ENCODE results near the gene FGF4. TPM values are rescaled to one million over a fixed set of nuclear protein-coding genes. Genes with fewer than 3 reads are reported as not detected.
"Not testable (repeated sequence)": the region's sequence is repeated elsewhere in the genome, so short reads cannot be mapped to it uniquely, and the experiment has no call there.

FGF4 gene
- total RNA-seq, 2 donors from 2014 or later = 0.27 to 3.5 TPM

DNA sequence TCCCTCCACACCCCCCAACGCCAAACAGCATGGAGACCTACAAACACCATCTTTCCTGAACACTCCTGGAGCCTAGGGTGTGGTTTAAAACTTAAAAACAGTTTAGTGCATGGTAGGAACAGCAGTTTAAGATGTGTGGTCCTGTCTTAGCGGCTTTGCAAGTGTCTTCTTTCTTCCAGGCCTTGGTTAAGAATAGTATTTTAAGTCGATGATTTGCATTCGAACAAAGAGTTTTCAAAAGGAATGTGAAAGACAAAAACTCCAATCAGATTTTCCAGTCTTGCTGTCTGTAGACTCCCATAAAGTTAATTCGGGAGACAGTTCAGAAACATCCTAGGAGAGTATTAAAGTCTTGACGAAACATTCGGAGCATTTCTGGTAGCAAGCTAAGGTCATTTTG, 3.7 kb downstream of the FGF4 start:
- WGBS, 2 experiments (ENCODE audit: insufficient coverage in 1 of 2, insufficient read length in 1 of 2) = 43% methylated on average over 6 of the region's 7 CpGs
- Histone ChIP-seq H3K9me3 (ENCODE audit: control insufficient read depth, low read length) (no peaks in the 10 kb centered on the region), H3K4me3 (ENCODE audit: low read length) (no peak overlapping the region), H3K27ac (ENCODE audit: low read depth, low read length) (no peak overlapping the region), H3K36me3 (ENCODE audit: control insufficient read depth, insufficient read depth, low read length) (no peaks in the 10 kb centered on the region), H3K27me3 (ENCODE audit: control insufficient read depth, insufficient read depth, low read length, poor library complexity, severe bottlenecking) (peaks cover 55% of the 10 kb centered on the region), H3K9ac (ENCODE audit: extremely low read depth, low read length, poor library complexity, severe bottlenecking) (no peak overlapping the region), H3K4me1 (ENCODE audit: control insufficient read depth, insufficient read depth, low read length) (no peaks in the 10 kb centered on the region)
- no peaks in the 10 kb centered on the region for H3K36me3 Mint-ChIP-seq (ENCODE audit: low read depth)
- TF ChIP-seq, protein P1, sequence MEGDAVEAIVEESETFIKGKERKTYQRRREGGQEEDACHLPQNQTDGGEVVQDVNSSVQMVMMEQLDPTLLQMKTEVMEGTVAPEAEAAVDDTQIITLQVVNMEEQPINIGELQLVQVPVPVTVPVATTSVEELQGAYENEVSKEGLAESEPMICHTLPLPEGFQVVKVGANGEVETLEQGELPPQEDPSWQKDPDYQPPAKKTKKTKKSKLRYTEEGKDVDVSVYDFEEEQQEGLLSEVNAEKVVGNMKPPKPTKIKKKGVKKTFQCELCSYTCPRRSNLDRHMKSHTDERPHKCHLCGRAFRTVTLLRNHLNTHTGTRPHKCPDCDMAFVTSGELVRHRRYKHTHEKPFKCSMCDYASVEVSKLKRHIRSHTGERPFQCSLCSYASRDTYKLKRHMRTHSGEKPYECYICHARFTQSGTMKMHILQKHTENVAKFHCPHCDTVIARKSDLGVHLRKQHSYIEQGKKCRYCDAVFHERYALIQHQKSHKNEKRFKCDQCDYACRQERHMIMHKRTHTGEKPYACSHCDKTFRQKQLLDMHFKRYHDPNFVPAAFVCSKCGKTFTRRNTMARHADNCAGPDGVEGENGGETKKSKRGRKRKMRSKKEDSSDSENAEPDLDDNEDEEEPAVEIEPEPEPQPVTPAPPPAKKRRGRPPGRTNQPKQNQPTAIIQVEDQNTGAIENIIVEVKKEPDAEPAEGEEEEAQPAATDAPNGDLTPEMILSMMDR (conservative IDR thresholded peaks at IDR 0.05) = no peak
- peaks cover 15% of the 10 kb centered on the region for H3K27me3 Mint-ChIP-seq (ENCODE audit: insufficient read depth)
- DNase-seq = peak; percentile 22
- H3K4me3 Mint-ChIP-seq = no peak overlapping the region
- H3K27ac Mint-ChIP-seq = no peak overlapping the region
- peaks cover 22% of the 10 kb centered on the region for H3K4me1 Mint-ChIP-seq
- H3K9me3 Mint-ChIP-seq = peaks cover 3% of the 10 kb centered on the region

DNA sequence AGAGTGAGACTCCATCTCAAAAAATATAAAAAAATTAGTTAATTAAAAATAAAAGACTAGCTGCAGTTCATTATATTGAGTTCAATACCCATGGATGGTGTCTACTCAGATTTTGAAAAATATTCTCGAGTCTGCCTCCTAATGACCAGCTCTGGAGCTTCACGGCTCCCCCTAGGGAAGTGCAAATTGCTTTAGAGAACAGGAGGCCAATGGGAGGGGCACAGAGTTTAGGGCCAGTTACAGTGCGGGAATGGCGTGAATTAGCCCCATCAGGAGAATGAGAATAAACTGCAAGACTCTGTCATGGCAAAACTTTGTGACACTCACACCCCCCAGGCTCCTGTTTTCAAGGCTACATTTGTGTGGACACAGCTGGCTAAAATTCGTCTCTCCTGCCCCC, 4.6 kb downstream of the FGF4 start:
- Histone ChIP-seq H3K9me3 (ENCODE audit: control insufficient read depth, low read length) (no peaks in the 10 kb centered on the region), H3K4me3 (ENCODE audit: low read length) (no peak overlapping the region), H3K9ac (ENCODE audit: extremely low read depth, low read length, poor library complexity, severe bottlenecking) (no peak overlapping the region), H3K4me1 (ENCODE audit: control insufficient read depth, insufficient read depth, low read length) (no peaks in the 10 kb centered on the region), H3K36me3 (ENCODE audit: control insufficient read depth, insufficient read depth, low read length) (no peaks in the 10 kb centered on the region), H3K27ac (ENCODE audit: low read depth, low read length) (no peak overlapping the region), H3K27me3 (ENCODE audit: control insufficient read depth, insufficient read depth, low read length, poor library complexity, severe bottlenecking) (peaks cover 46% of the 10 kb centered on the region)
- Mint-ChIP-seq H3K4me3 (no peak overlapping the region), H3K9me3 (peaks cover 3% of the 10 kb centered on the region), H3K4me1 (peaks cover 22% of the 10 kb centered on the region), H3K27me3 (ENCODE audit: insufficient read depth) (peaks cover 11% of the 10 kb centered on the region), H3K36me3 (ENCODE audit: low read depth) (no peaks in the 10 kb centered on the region), H3K27ac (no peak overlapping the region)
- DNase-seq = peak; percentile 79
- 26 to 41% methylated on average over 3 to 5 of the region's 5 CpGs for WGBS, 2 experiments (ENCODE audit: insufficient coverage in 1 of 2, insufficient read length in 1 of 2)
- TF ChIP-seq, protein P1 (conservative IDR thresholded peaks at IDR 0.05) = peak; percentile 59

DNA sequence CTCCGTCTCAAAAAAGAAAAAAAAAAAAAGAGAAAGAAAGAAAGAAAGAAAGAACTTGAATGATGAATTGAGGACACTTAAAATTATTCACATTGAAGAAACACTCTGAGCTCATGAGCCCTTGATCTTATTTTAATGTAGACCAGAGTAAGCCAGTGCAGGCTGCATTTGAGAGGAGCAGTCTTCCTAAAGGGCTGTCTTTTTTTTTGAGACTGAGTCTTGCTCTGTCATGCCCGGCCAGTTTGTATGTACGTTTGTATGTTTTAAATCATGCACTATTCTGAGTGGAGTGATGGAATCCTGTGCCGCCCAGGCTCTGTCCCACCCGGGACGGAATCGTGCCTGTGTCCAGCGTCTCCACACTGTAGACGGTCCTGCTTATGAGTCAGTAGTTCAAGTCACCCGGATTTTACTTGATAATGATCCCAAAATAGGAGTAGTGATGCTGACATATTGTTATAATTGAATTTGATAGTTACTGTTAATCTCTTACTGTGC, 9.6 kb downstream of the FGF4 start:
- H3K4me1 ChIP-seq (ENCODE audit: control insufficient read depth, insufficient read depth, low read length) = no peaks in the 10 kb centered on the region
- no peaks in the 10 kb centered on the region for H3K36me3 ChIP-seq (ENCODE audit: control insufficient read depth, insufficient read depth, low read length)
- H3K9ac ChIP-seq (ENCODE audit: extremely low read depth, low read length, poor library complexity, severe bottlenecking) = no peak overlapping the region
- no peaks in the 10 kb centered on the region for H3K27me3 ChIP-seq (ENCODE audit: control insufficient read depth, insufficient read depth, low read length, poor library complexity, severe bottlenecking)
- H3K27ac ChIP-seq (ENCODE audit: low read depth, low read length) = no peak overlapping the region
- H3K4me3 ChIP-seq (ENCODE audit: low read length) = no peak overlapping the region
- peaks cover 3% of the 10 kb centered on the region for H3K9me3 Mint-ChIP-seq
- TF ChIP-seq, protein P1 (conservative IDR thresholded peaks at IDR 0.05) = no peak
- H3K4me3 Mint-ChIP-seq = no peak overlapping the region
- peaks cover 2% of the 10 kb centered on the region for H3K27me3 Mint-ChIP-seq (ENCODE audit: insufficient read depth)
- no peak overlapping the region for H3K27ac Mint-ChIP-seq
- no peaks in the 10 kb centered on the region for H3K9me3 ChIP-seq (ENCODE audit: control insufficient read depth, low read length)
- DNase-seq = no peak
- WGBS, 2 experiments (ENCODE audit: insufficient coverage in 1 of 2, insufficient read length in 1 of 2) = 82 to 84% methylated on average over 9 of the region's 10 CpGs
- H3K4me1 Mint-ChIP-seq = peaks cover 2% of the 10 kb centered on the region
- H3K36me3 Mint-ChIP-seq (ENCODE audit: low read depth) = no peaks in the 10 kb centered on the region

DNA sequence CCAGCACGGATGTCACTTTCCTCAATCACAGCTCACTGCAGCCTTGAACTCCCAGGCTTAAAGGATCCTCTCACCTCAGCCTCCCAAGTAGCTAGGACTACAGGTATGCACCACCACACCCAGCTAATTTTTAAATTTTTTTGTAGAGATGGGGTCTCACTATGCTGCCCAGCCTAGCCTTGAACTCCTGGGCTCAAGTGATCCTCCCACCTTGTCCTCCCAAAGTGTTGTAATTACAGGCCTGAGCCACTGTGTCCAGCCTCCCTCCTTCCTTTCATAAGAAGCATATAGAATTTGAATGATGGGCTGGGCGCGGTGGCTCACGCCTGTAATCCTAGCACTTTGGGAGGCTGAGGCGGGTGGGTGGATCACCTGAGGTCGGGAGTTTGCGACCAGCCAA, 10.2 kb downstream of the FGF4 start:
- not testable (repeated sequence) for H3K27me3 Mint-ChIP-seq (ENCODE audit: insufficient read depth); H3K36me3 Mint-ChIP-seq (ENCODE audit: low read depth); H3K36me3 ChIP-seq (ENCODE audit: control insufficient read depth, insufficient read depth, low read length); H3K9ac ChIP-seq (ENCODE audit: extremely low read depth, low read length, poor library complexity, severe bottlenecking); H3K27me3 ChIP-seq (ENCODE audit: control insufficient read depth, insufficient read depth, low read length, poor library complexity, severe bottlenecking); H3K27ac ChIP-seq (ENCODE audit: low read depth, low read length); H3K9me3 Mint-ChIP-seq; H3K4me1 Mint-ChIP-seq; H3K4me3 ChIP-seq (ENCODE audit: low read length); H3K27ac Mint-ChIP-seq; H3K4me3 Mint-ChIP-seq; H3K9me3 ChIP-seq (ENCODE audit: control insufficient read depth, low read length); H3K4me1 ChIP-seq (ENCODE audit: control insufficient read depth, insufficient read depth, low read length)
- WGBS, 2 experiments (ENCODE audit: insufficient coverage in 1 of 2, insufficient read length in 1 of 2) = 95 to 97% methylated on average over 5 to 7 of the region's 7 CpGs
- peak; percentile 17 for DNase-seq
